GM23338 (cell line): ENCODE results near the gene EFTUD2. TPM values are rescaled to one million over a fixed set of nuclear protein-coding genes. Genes with fewer than 3 reads are reported as not detected.

Source experiments
- ATAC-seq: fragments of 200-7000 bp; cut with Tn5 transposase; 3 replicates; pipeline ENCODE4 v1.9.1; 2020
- DNase-seq: peaks from one replicate; pipeline ENCODE4 v3.0.0-alpha.2; 2015; ENCODE audit warnings: low spot score
- H2AFZ ChIP-seq: fragments of 200-600 bp; sonication (generic); 2 replicates; pipeline ENCODE4 v1.8.0; 2016; ENCODE audit warnings: antibody characterized with exemption, mild to moderate bottlenecking, moderate library complexity
- H3F3A ChIP-seq: fragments of 200-600 bp; sonication (generic); replicated peaks from 2 replicates; pipeline ENCODE4 v1.8.0; 2017; ENCODE audit warnings: antibody characterized with exemption, mixed run types, low read depth
- H3K27ac ChIP-seq: fragments of 200-600 bp; sonication (generic); 2 replicates; pipeline ENCODE4 v1.6.1; 2016; ENCODE audit warnings: low read depth
- H3K27me3 ChIP-seq: fragments of 200-600 bp; sonication (generic); 2 replicates; pipeline ENCODE4 v1.8.0; 2016; ENCODE audit warnings: mild to moderate bottlenecking, mixed run types, moderate library complexity; ENCODE audit not compliant: insufficient read depth
- H3K36me3 ChIP-seq: fragments of 200-600 bp; sonication (generic); 2 replicates; pipeline ENCODE4 v1.8.0; 2016; ENCODE audit warnings: mild to moderate bottlenecking; ENCODE audit not compliant: insufficient read depth
- H3K4me1 ChIP-seq: fragments of 200-600 bp; sonication (generic); 2 replicates; pipeline ENCODE4 v1.8.0; 2016; ENCODE audit warnings: mild to moderate bottlenecking, moderate library complexity; ENCODE audit not compliant: insufficient read depth
- H3K4me2 ChIP-seq: fragments of 200-600 bp; sonication (generic); 2 replicates; pipeline ENCODE4 v1.7.1; 2017; ENCODE audit warnings: mixed run types
- H3K4me3 ChIP-seq: fragments of 200-600 bp; sonication (generic); 2 replicates; pipeline ENCODE4 v1.6.1; 2016; ENCODE audit warnings: mixed run types
- H3K79me2 ChIP-seq: fragments of 200-600 bp; sonication (generic); replicated peaks from 2 replicates; pipeline ENCODE4 v1.8.0; 2017; ENCODE audit warnings: mild to moderate bottlenecking; ENCODE audit not compliant: insufficient read depth
- H3K9me2 ChIP-seq: fragments of 200-600 bp; sonication (generic); 2 replicates; pipeline ENCODE4 v1.8.0; 2017; ENCODE audit not compliant: insufficient read depth
- H4K20me1 ChIP-seq: fragments of 200-600 bp; sonication (generic); replicated peaks from 2 replicates; pipeline ENCODE4 v1.8.0; 2017; ENCODE audit warnings: mild to moderate bottlenecking; ENCODE audit not compliant: insufficient read depth
- H3K27ac Mint-ChIP-seq: 2 replicates; pipeline ENCODE4 v1.8.0; 2020; ENCODE audit warnings: inconsistent platforms, mild to moderate bottlenecking, moderate library complexity, mixed read lengths
- H3K27me3 Mint-ChIP-seq: 3 replicates; pipeline ENCODE4 v1.8.0; 2022; ENCODE audit warnings: low read depth, mild to moderate bottlenecking, moderate library complexity, mixed read lengths, inconsistent platforms; ENCODE audit not compliant: insufficient read depth, poor library complexity
- H3K36me3 Mint-ChIP-seq: 3 replicates; pipeline ENCODE4 v1.8.0; 2021; ENCODE audit warnings: low read depth, mild to moderate bottlenecking, inconsistent platforms, moderate library complexity, mixed read lengths
- H3K4me1 Mint-ChIP-seq: 3 replicates; pipeline ENCODE4 v1.8.0; 2020; ENCODE audit warnings: mild to moderate bottlenecking, inconsistent platforms, mixed read lengths
- H3K4me3 Mint-ChIP-seq: 3 replicates; pipeline ENCODE4 v1.8.0; 2021; ENCODE audit warnings: moderate library complexity, mild to moderate bottlenecking, inconsistent platforms, mixed read lengths
- H3K9me3 Mint-ChIP-seq: 3 replicates; pipeline ENCODE4 v1.8.0; 2020; ENCODE audit warnings: moderate library complexity, mild to moderate bottlenecking, inconsistent platforms, mixed read lengths
- CREB1 ChIP-seq: fragments of 250-450 bp; sonication (Bioruptor Pico); IDR thresholded peaks from 2 replicates; pipeline ENCODE4 v1.5.0; 2020; ENCODE audit warnings: low read depth, mild to moderate bottlenecking, moderate library complexity
- EZH2 ChIP-seq: fragments of 200-600 bp; sonication (generic); IDR thresholded peaks from one replicate; pipeline ENCODE4 v1.8.0; 2017; ENCODE audit warnings: antibody characterized with exemption, mild to moderate bottlenecking, low read depth; ENCODE audit not compliant: unreplicated experiment
- EZH2phosphoT487 ChIP-seq: fragments of 200-600 bp; sonication (generic); IDR thresholded peaks from one replicate; pipeline ENCODE4 v1.8.1; 2018; ENCODE audit warnings: antibody characterized with exemption; ENCODE audit not compliant: unreplicated experiment
- JUNB ChIP-seq: IDR thresholded peaks from one replicate; pipeline ENCODE4 v1.6.1; 2016; ENCODE audit warnings: antibody characterized with exemption; ENCODE audit not compliant: unreplicated experiment
- NANOG ChIP-seq: IDR thresholded peaks from 2 replicates; pipeline ENCODE4 v1.6.1; 2016; ENCODE audit warnings: antibody characterized with exemption, borderline replicate concordance
- POLR2AphosphoS5 ChIP-seq: IDR thresholded peaks from 2 replicates; pipeline ENCODE4 v1.6.1; 2016; ENCODE audit warnings: antibody characterized with exemption, low read depth
- REST ChIP-seq: IDR thresholded peaks from one replicate; pipeline ENCODE4 v1.6.1; 2018; ENCODE audit warnings: antibody characterized with exemption; ENCODE audit not compliant: unreplicated experiment
- STAT1 ChIP-seq: IDR thresholded peaks from one replicate; pipeline ENCODE4 v1.6.1; 2016; ENCODE audit warnings: antibody characterized with exemption; ENCODE audit not compliant: unreplicated experiment
- ZNF114 ChIP-seq: fragments of 250-450 bp; sonication (Bioruptor Pico); IDR thresholded peaks from 2 replicates; pipeline ENCODE4 v1.5.0; 2020; ENCODE audit warnings: mild to moderate bottlenecking, moderate library complexity
- ZNF331 ChIP-seq: fragments of 250-450 bp; sonication (Bioruptor Pico); IDR thresholded peaks from 2 replicates; pipeline ENCODE4 v1.5.0; 2020; ENCODE audit warnings: low read depth, mild to moderate bottlenecking, moderate library complexity
- polyA plus RNA-seq: library from polyadenylated mRNA; unstranded; fragments of >200 nt; fragmentation: Nextera tagmentation; extraction: Ambion mirVana; gene quantifications from 2 replicates; pipeline ENCODE4 v1.2.1, GENCODE V29; 2016
- total RNA-seq: library from RNA; depleted of rRNA; stranded (reverse); fragments of >200 nt; shearing (Covaris generic); gene quantifications from 2 replicates; pipeline ENCODE4 v1.2.3, GENCODE V29; 2014
- TF ChIP-seq, protein P1 (sequence below): IDR thresholded peaks from 2 replicates; pipeline ENCODE4 v1.6.1; 2016; ENCODE audit warnings: antibody characterized with exemption
- TF ChIP-seq, protein P2 (sequence below): fragments of 250-450 bp; sonication (Bioruptor Pico); IDR thresholded peaks from 2 replicates; pipeline ENCODE4 v1.5.0; 2020; ENCODE audit warnings: mild to moderate bottlenecking, moderate library complexity
- TF ChIP-seq, protein P3 (sequence below), 2 experiments: fragments of 200-600 bp in 1 of 2; sonication (generic) in 1 of 2; conservative IDR thresholded peaks; 2 replicates each; pipeline versions ENCODE4 v1.5.1 to v1.6.1; 2016 to 2017; ENCODE audit warnings: antibody characterized with exemption in 2 of 2, low read depth in 2 of 2, mild to moderate bottlenecking in 2 of 2, moderate library complexity in 1 of 2

Gene EFTUD2
- total and polyA plus RNA-seq, 2 experiments from 2014 or later: 61.6 to 196 TPM

- Histone ChIP-seq H3K4me3 (peak within 1 kb of the TSS; percentile 75), H3K79me2 (peaks cover 47% of the 10 kb centered on the region), H4K20me1 (peaks cover 36% of the 10 kb centered on the region), H3K4me2 (peak within 1 kb of the TSS; percentile 80), H3K4me1 (peaks cover 36% of the 10 kb centered on the region), H2AFZ (no peak within 1 kb of the TSS), H3F3A (peaks cover 6% of the 10 kb centered on the region; the same call in 1 of the 2 replicates), H3K36me3 (no peaks in the 10 kb centered on the region), H3K9me2 (no peaks in the 10 kb centered on the region), H3K27me3 (no peaks in the 10 kb centered on the region), H3K27ac (peak within 1 kb of the TSS; percentile 91)
- H3K4me3 Mint-ChIP-seq: peak within 1 kb of the TSS; percentile 96
- TF ChIP-seq NANOG: no peak
- TF ChIP-seq ZNF114 (CRISPR knock-in tag): no peak
- TF ChIP-seq, protein P1, sequence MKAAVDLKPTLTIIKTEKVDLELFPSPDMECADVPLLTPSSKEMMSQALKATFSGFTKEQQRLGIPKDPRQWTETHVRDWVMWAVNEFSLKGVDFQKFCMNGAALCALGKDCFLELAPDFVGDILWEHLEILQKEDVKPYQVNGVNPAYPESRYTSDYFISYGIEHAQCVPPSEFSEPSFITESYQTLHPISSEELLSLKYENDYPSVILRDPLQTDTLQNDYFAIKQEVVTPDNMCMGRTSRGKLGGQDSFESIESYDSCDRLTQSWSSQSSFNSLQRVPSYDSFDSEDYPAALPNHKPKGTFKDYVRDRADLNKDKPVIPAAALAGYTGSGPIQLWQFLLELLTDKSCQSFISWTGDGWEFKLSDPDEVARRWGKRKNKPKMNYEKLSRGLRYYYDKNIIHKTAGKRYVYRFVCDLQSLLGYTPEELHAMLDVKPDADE: no peak
- no peak for TF ChIP-seq STAT1
- no peak for TF ChIP-seq ZNF331 (CRISPR knock-in tag)
- TF ChIP-seq, protein P2, sequence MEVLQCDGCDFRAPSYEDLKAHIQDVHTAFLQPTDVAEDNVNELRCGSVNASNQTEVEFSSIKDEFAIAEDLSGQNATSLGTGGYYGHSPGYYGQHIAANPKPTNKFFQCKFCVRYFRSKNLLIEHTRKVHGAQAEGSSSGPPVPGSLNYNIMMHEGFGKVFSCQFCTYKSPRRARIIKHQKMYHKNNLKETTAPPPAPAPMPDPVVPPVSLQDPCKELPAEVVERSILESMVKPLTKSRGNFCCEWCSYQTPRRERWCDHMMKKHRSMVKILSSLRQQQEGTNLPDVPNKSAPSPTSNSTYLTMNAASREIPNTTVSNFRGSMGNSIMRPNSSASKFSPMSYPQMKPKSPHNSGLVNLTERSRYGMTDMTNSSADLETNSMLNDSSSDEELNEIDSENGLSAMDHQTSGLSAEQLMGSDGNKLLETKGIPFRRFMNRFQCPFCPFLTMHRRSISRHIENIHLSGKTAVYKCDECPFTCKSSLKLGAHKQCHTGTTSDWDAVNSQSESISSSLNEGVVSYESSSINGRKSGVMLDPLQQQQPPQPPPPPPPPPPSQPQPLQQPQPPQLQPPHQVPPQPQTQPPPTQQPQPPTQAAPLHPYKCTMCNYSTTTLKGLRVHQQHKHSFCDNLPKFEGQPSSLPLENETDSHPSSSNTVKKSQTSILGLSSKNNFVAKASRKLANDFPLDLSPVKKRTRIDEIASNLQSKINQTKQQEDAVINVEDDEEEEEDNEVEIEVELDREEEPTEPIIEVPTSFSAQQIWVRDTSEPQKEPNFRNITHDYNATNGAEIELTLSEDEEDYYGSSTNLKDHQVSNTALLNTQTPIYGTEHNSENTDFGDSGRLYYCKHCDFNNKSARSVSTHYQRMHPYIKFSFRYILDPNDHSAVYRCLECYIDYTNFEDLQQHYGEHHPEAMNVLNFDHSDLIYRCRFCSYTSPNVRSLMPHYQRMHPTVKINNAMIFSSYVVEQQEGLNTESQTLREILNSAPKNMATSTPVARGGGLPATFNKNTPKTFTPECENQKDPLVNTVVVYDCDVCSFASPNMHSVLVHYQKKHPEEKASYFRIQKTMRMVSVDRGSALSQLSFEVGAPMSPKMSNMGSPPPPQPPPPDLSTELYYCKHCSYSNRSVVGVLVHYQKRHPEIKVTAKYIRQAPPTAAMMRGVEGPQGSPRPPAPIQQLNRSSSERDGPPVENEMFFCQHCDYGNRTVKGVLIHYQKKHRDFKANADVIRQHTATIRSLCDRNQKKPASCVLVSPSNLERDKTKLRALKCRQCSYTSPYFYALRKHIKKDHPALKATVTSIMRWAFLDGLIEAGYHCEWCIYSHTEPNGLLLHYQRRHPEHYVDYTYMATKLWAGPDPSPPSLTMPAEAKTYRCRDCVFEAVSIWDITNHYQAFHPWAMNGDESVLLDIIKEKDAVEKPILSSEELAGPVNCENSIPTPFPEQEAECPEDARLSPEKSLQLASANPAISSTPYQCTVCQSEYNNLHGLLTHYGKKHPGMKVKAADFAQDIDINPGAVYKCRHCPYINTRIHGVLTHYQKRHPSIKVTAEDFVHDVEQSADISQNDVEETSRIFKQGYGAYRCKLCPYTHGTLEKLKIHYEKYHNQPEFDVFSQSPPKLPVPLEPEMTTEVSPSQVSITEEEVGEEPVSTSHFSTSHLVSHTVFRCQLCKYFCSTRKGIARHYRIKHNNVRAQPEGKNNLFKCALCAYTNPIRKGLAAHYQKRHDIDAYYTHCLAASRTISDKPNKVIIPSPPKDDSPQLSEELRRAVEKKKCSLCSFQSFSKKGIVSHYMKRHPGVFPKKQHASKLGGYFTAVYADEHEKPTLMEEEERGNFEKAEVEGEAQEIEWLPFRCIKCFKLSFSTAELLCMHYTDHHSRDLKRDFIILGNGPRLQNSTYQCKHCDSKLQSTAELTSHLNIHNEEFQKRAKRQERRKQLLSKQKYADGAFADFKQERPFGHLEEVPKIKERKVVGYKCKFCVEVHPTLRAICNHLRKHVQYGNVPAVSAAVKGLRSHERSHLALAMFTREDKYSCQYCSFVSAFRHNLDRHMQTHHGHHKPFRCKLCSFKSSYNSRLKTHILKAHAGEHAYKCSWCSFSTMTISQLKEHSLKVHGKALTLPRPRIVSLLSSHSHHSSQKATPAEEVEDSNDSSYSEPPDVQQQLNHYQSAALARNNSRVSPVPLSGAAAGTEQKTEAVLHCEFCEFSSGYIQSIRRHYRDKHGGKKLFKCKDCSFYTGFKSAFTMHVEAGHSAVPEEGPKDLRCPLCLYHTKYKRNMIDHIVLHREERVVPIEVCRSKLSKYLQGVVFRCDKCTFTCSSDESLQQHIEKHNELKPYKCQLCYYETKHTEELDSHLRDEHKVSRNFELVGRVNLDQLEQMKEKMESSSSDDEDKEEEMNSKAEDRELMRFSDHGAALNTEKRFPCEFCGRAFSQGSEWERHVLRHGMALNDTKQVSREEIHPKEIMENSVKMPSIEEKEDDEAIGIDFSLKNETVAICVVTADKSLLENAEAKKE (CRISPR knock-in tag): no peak
- no peak for TF ChIP-seq EZH2phosphoT487
- no peak for TF ChIP-seq CREB1 (CRISPR knock-in tag)
- TF ChIP-seq, protein P3, sequence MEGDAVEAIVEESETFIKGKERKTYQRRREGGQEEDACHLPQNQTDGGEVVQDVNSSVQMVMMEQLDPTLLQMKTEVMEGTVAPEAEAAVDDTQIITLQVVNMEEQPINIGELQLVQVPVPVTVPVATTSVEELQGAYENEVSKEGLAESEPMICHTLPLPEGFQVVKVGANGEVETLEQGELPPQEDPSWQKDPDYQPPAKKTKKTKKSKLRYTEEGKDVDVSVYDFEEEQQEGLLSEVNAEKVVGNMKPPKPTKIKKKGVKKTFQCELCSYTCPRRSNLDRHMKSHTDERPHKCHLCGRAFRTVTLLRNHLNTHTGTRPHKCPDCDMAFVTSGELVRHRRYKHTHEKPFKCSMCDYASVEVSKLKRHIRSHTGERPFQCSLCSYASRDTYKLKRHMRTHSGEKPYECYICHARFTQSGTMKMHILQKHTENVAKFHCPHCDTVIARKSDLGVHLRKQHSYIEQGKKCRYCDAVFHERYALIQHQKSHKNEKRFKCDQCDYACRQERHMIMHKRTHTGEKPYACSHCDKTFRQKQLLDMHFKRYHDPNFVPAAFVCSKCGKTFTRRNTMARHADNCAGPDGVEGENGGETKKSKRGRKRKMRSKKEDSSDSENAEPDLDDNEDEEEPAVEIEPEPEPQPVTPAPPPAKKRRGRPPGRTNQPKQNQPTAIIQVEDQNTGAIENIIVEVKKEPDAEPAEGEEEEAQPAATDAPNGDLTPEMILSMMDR (conservative IDR thresholded peaks at IDR 0.05; ENCODE audit: low read depth in 2 of 2): no peak
- TF ChIP-seq REST: no peak
- no peak for TF ChIP-seq EZH2
- no peak for TF ChIP-seq POLR2AphosphoS5
- TF ChIP-seq JUNB: no peak
- H3K27me3 Mint-ChIP-seq: peaks cover 16% of the 10 kb centered on the region
- peaks cover 2% of the 10 kb centered on the region; the same call in 1 of the 3 replicates for H3K9me3 Mint-ChIP-seq
- H3K4me1 Mint-ChIP-seq: peaks cover 28% of the 10 kb centered on the region
- H3K36me3 Mint-ChIP-seq: peaks cover 11% of the 10 kb centered on the region; the same call in 2 of the 3 replicates
- peak within 1 kb of the TSS; percentile 96 for H3K27ac Mint-ChIP-seq
- DNase-seq (peak; percentile 85), ATAC-seq (peak; percentile 69)
Measured at GRCh38 chr17:44829523-44830358, 69.5 kb downstream of the EFTUD2 start, which contains the start of gene GJC1. TSS of gene GJC1 (minus strand) at chr17:44830287. CDS start at chr17:44805817, 24,470 bp downstream.
